Breast epithelium (tissue), 4 donors: Measurements from ENCODE around the gene NECAB3. TPM values are rescaled to one million over a fixed set of nuclear protein-coding genes. Genes with fewer than 3 reads are reported as not detected.
"Not testable (repeated sequence)": the region's sequence is repeated elsewhere in the genome, so short reads cannot be mapped to it uniquely, and the experiment has no call there.

Experiments used
- DNase-seq, 2 donors: peaks; one replicate each; pipeline ENCODE4 v3.0.0-alpha.2; 2019; ENCODE audit warnings: low spot score in 2 of 2
- H3K27ac ChIP-seq, 2 donors: fragments of 200-600 bp; sonication (generic) in 1 of 2; one replicate each; pipeline ENCODE4 v1.5.1; 2016 to 2019; ENCODE audit warnings: mild to moderate bottlenecking in 1 of 2
- H3K27me3 ChIP-seq, 2 donors: fragments of 200-600 bp; sonication (generic) in 1 of 2; one replicate each; pipeline versions ENCODE4 v1.5.1 to v1.6.0; 2017 to 2019; ENCODE audit warnings: control low read depth in 1 of 2, mild to moderate bottlenecking in 1 of 2
- H3K36me3 ChIP-seq: fragments of 200-600 bp; one replicate; pipeline ENCODE4 v1.5.1; 2019
- H3K4me1 ChIP-seq, 2 donors: fragments of 200-600 bp; sonication (generic); one replicate each; pipeline ENCODE4 v1.5.1; 2016 to 2019; ENCODE audit warnings: control low read depth in 1 of 2
- H3K4me3 ChIP-seq, 3 donors: fragments of 200-600 bp; sonication (generic); 1 replicate in 2 of 3; 2 replicates in 1 of 3; pipeline ENCODE4 v1.5.1; 2016 to 2019; ENCODE audit warnings: mild to moderate bottlenecking in 3 of 3, moderate library complexity in 2 of 3
- H3K9me3 ChIP-seq, 2 donors: fragments of 200-600 bp; sonication (generic) in 1 of 2; one replicate each; pipeline ENCODE4 v1.5.1; 2016 to 2019; ENCODE audit warnings: control low read depth in 1 of 2
- POLR2A ChIP-seq: fragments of 450-650 bp; IDR thresholded peaks from one replicate; pipeline ENCODE4 v1.6.1; 2016; ENCODE audit warnings: antibody characterized with exemption, mild to moderate bottlenecking, moderate library complexity
- POLR2AphosphoS5 ChIP-seq, 3 donors: sonication (generic); formaldehyde crosslinking; IDR thresholded peaks; one replicate each; pipeline ENCODE4 v1.6.1; 2017; ENCODE audit warnings: antibody characterized with exemption in 3 of 3
- intact Hi-C: fragments of 100-400 bp; cut with DNase I; formaldehyde crosslinking; loops from one replicate; pipeline ENCODE4 v1.15.1; 2023; ENCODE audit warnings: low total_unique reads
- total RNA-seq, 3 donors: library from RNA; depleted of rRNA; stranded (reverse); fragments of >200 nt; gene quantifications; one replicate each; pipeline ENCODE4 v1.1.0, GENCODE V29; 2016
- TF ChIP-seq, protein P1 (sequence below), 3 donors: fragments of 450-650 bp; IDR thresholded peaks; one replicate each; pipeline ENCODE4 v1.5.1; 2016 to 2017; ENCODE audit warnings: antibody characterized with exemption in 3 of 3, mild to moderate bottlenecking in 3 of 3, moderate library complexity in 3 of 3

NECAB3 gene
- total RNA-seq, 3 donors from 2014 or later, result 23.4 to 37.3 (median 28.5) TPM

DNA sequence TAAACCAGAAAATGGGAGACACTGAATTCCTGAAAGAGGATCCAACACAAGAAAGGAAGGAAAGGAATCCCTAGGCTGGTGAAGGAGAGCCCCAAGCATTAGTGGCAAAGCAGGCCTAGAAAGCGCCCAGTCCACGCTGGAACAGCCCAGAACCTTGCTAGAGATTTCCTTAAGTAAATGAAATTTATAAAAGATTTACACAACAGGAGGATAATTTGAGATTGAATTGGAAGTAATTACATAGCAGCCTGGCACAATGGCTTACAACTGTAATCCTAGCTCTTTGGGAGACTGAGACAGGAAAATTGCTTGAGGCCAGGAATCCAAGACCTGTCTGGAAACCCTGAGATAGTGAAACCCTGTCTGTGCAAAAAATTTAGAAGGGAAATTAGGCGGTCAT lies 38.9 kb downstream of the NECAB3 start:
- H3K36me3 ChIP-seq, result peaks cover 2% of the 10 kb centered on the region
- TF ChIP-seq, protein P1, sequence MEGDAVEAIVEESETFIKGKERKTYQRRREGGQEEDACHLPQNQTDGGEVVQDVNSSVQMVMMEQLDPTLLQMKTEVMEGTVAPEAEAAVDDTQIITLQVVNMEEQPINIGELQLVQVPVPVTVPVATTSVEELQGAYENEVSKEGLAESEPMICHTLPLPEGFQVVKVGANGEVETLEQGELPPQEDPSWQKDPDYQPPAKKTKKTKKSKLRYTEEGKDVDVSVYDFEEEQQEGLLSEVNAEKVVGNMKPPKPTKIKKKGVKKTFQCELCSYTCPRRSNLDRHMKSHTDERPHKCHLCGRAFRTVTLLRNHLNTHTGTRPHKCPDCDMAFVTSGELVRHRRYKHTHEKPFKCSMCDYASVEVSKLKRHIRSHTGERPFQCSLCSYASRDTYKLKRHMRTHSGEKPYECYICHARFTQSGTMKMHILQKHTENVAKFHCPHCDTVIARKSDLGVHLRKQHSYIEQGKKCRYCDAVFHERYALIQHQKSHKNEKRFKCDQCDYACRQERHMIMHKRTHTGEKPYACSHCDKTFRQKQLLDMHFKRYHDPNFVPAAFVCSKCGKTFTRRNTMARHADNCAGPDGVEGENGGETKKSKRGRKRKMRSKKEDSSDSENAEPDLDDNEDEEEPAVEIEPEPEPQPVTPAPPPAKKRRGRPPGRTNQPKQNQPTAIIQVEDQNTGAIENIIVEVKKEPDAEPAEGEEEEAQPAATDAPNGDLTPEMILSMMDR (IDR thresholded peaks at IDR 0.05), result no peak
- TF ChIP-seq POLR2AphosphoS5 (IDR thresholded peaks at IDR 0.05) (no peak), POLR2A (no peak)
- intact Hi-C loops, result no loop called here
- DNase-seq, result no peak
- no peaks in the 10 kb centered on the region for H3K9me3 ChIP-seq
- no peaks in the 10 kb centered on the region for H3K4me1 ChIP-seq
- no peak overlapping the region for H3K27ac ChIP-seq
- no peaks in the 10 kb centered on the region for H3K27me3 ChIP-seq
- no peak overlapping the region for H3K4me3 ChIP-seq

DNA sequence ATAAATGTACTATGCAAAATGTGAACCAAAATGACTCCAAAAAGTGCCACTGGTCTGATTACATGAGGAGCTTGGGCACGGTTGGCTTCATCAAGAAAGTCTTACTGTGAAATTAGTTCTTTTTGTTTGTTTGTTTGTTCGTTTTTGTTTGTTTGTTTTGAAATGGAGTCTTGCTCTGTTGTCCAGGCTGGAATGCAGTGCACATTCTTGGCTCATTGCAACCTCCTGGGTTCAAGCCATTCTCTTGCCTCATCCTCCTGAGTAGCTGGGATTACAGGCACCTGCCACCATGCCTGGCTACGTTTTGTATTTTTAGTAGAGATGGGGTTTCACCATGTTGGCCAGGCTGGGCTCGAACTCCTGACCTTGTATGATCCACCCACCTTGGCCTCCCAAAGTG lies 42.3 kb downstream of the NECAB3 start:
- H3K9me3 ChIP-seq, H3K27me3 ChIP-seq, H3K27ac ChIP-seq, H3K4me1 ChIP-seq, H3K4me3 ChIP-seq, DNase-seq, intact Hi-C loops, H3K36me3 ChIP-seq: not testable (repeated sequence)

DNA sequence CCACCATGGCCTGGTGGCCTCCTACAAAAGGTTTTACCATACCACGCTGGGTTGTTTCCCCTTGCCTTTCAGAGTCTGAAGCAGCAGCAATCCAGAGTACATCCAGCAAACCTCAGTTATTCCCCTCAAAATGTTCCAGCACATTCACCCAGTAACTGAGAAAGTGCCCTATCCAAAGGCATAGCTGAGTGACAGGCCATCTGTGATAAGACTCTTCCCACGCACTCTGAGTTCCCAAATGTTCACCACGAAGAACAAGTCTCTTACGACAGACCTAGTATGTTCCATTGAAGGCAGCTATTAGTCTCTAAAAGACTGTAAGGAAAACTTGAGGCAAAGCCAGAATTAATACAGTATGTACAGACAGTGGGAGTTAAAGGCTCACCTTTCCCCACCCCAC lies 43.7 kb downstream of the NECAB3 start:
- H3K36me3 ChIP-seq, result peaks cover 10% of the 10 kb centered on the region

DNA sequence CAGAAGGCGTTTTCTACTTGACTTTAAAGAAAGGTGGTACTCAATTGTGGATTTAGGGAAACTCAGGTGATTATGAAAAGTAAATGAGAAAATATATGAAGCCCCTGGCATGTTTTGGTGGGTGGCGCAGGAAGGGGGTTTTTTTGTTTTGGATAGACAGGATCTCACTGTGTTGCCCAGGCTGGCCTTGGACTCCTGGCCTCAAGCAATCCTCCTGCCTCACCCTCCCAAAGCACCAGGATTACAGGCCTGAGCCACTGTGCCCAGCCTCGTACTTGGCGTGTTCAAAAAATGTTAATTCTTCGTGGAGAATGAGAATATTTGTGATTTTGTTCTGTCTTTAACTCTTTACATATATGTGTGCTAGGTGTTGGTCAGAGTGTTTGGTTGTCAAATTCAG lies 44.2 kb downstream of the NECAB3 start:
- Histone ChIP-seq H3K4me3 (no peak overlapping the region), H3K4me1 (no peaks in the 10 kb centered on the region), H3K27ac (no peak overlapping the region), H3K9me3 (no peaks in the 10 kb centered on the region), H3K27me3 (no peaks in the 10 kb centered on the region), H3K36me3 (peaks cover 10% of the 10 kb centered on the region)
- DNase-seq, result no peak
- intact Hi-C loops, result no loop called here
- TF ChIP-seq POLR2A, result no peak
- TF ChIP-seq POLR2AphosphoS5 (IDR thresholded peaks at IDR 0.05), result no peak
- TF ChIP-seq, protein P1 (IDR thresholded peaks at IDR 0.05), result no peak

More for the DNA sequence above, 43.7 kb downstream of the NECAB3 start:
- Histone ChIP-seq H3K27ac (no peak overlapping the region), H3K27me3 (no peaks in the 10 kb centered on the region), H3K9me3 (no peaks in the 10 kb centered on the region), H3K4me1 (no peaks in the 10 kb centered on the region), H3K4me3 (no peak overlapping the region)
- no peak for DNase-seq
- intact Hi-C loops, result no loop called here
- TF ChIP-seq POLR2A, result no peak
- no peak for TF ChIP-seq POLR2AphosphoS5 (IDR thresholded peaks at IDR 0.05)
- TF ChIP-seq, protein P1 (IDR thresholded peaks at IDR 0.05), result no peak

DNA sequence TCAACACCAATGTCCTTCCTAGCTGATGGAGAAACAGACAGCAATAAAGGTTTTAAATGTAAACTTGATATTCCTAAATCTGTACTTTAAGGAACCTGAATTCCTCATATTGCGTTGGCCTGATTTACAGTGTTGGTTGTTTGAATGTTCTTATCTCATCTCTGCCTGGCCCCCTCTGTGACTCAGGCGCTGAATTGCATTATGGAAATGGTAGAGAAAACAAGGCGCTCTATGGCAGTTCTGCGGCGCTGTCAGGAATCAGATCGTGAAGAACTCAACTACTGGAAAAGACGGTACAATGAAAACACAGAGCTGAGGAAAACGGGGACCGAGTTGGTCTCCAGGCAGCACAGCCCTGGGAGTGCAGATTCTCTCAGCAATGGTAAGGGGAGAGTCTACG lies 44.7 kb downstream of the NECAB3 start:
- no peak for DNase-seq
- no peaks in the 10 kb centered on the region for H3K27me3 ChIP-seq
- intact Hi-C loops, result no loop called here
- no peaks in the 10 kb centered on the region for H3K4me1 ChIP-seq
- H3K27ac ChIP-seq, result no peak overlapping the region
- H3K36me3 ChIP-seq, result peaks cover 10% of the 10 kb centered on the region
- no peaks in the 10 kb centered on the region for H3K9me3 ChIP-seq
- H3K4me3 ChIP-seq, result no peak overlapping the region
- TF ChIP-seq, protein P1 (IDR thresholded peaks at IDR 0.05), result no peak
- TF ChIP-seq POLR2A (no peak), POLR2AphosphoS5 (IDR thresholded peaks at IDR 0.05) (no peak)
